ENCODE results near the gene SORCS2. TPM values are rescaled to one million over a fixed set of nuclear protein-coding genes. Genes with fewer than 3 reads are reported as not detected.

SORCS2 gene
- total and polyA plus RNA-seq, 2 of the 4 experiments (the other 2 are of a cell fraction), result 0.36 to 0.62 TPM

- H3K14ac ChIP-seq (replicated peaks; ENCODE audit: low read depth, low read length), result no peak overlapping the region
- TF ChIP-seq MXI1 (IDR thresholded peaks at IDR 0.05; ENCODE audit: borderline replicate concordance, low read depth, low read length), result no peak
- no peak for TF ChIP-seq RFX5 (IDR thresholded peaks at IDR 0.05; ENCODE audit: low read depth, low read length)
- no peak for TF ChIP-seq FOS (IDR thresholded peaks at IDR 0.05; ENCODE audit: low read depth, low read length)
- no peak for TF ChIP-seq ELK1 (IDR thresholded peaks at IDR 0.05; ENCODE audit: borderline replicate concordance, low read depth, low read length)
- TF ChIP-seq POLR2A (IDR thresholded peaks at IDR 0.05; ENCODE audit: low read depth, low read length), result no peak
- TF ChIP-seq CEBPB (IDR thresholded peaks at IDR 0.05; ENCODE audit: low read depth, low read length), result no peak
- TF ChIP-seq MAZ (IDR thresholded peaks at IDR 0.05; ENCODE audit: borderline replicate concordance, low read depth, low read length), result no peak
- no peak for TF ChIP-seq CHD1 (IDR thresholded peaks at IDR 0.05; ENCODE audit: low read depth, low read length)
- no peak for TF ChIP-seq RCOR1 (IDR thresholded peaks at IDR 0.05; ENCODE audit: insufficient replicate concordance, low read length)
- TF ChIP-seq, protein P1, sequence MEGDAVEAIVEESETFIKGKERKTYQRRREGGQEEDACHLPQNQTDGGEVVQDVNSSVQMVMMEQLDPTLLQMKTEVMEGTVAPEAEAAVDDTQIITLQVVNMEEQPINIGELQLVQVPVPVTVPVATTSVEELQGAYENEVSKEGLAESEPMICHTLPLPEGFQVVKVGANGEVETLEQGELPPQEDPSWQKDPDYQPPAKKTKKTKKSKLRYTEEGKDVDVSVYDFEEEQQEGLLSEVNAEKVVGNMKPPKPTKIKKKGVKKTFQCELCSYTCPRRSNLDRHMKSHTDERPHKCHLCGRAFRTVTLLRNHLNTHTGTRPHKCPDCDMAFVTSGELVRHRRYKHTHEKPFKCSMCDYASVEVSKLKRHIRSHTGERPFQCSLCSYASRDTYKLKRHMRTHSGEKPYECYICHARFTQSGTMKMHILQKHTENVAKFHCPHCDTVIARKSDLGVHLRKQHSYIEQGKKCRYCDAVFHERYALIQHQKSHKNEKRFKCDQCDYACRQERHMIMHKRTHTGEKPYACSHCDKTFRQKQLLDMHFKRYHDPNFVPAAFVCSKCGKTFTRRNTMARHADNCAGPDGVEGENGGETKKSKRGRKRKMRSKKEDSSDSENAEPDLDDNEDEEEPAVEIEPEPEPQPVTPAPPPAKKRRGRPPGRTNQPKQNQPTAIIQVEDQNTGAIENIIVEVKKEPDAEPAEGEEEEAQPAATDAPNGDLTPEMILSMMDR (conservative IDR thresholded peaks at IDR 0.05; ENCODE audit: low read depth, low read length), result no peak
- TF ChIP-seq BHLHE40 (IDR thresholded peaks at IDR 0.05; ENCODE audit: low read depth, low read length), result no peak
- no peak for TF ChIP-seq MAFK (IDR thresholded peaks at IDR 0.05; ENCODE audit: low read depth, low read length)
- no peak for TF ChIP-seq SMC3 (IDR thresholded peaks at IDR 0.05; ENCODE audit: low read depth, low read length)
- TF ChIP-seq NFE2L2 (IDR thresholded peaks at IDR 0.05; ENCODE audit: low read depth, low read length), result no peak
- TF ChIP-seq, protein P2, sequence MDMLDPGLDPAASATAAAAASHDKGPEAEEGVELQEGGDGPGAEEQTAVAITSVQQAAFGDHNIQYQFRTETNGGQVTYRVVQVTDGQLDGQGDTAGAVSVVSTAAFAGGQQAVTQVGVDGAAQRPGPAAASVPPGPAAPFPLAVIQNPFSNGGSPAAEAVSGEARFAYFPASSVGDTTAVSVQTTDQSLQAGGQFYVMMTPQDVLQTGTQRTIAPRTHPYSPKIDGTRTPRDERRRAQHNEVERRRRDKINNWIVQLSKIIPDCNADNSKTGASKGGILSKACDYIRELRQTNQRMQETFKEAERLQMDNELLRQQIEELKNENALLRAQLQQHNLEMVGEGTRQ (IDR thresholded peaks at IDR 0.05; ENCODE audit: low read depth, low read length), result no peak
- TF ChIP-seq RAD21 (IDR thresholded peaks at IDR 0.05; ENCODE audit: low read length), result no peak
- no peak overlapping the region for H3K9ac ChIP-seq (ENCODE audit: low read depth, low read length)
Observed at GRCh38 chr4:7233601-7234000, 41.3 kb downstream of the SORCS2 start.

More at GRCh38 chr4:7233601-7234000, 41.3 kb downstream of the SORCS2 start:
- in situ Hi-C loops (cut with MboI; ENCODE audit: low sequenced_read_pairs) (no loop called here), dilution Hi-C loops (cut with HindIII; ENCODE audit: low sequenced_read_pairs, unreplicated experiment) (no loop called here), intact Hi-C loops (cut with micrococcal nuclease) (no loop called here)
- no peak overlapping the region for H3K4me2 ChIP-seq (ENCODE audit: low read depth, low read length)
- WGBS, 2 experiments (ENCODE audit: extremely low coverage in 2 of 2, insufficient read length in 1 of 2), result 83% methylated on average over 5 of the region's 12 CpGs; no CpG with 5 or more reads in 1 of the 2 experiments
- H2BK5ac ChIP-seq (ENCODE audit: low read depth, low read length, poor library complexity, severe bottlenecking), result no peak overlapping the region
- H2BK15ac ChIP-seq (ENCODE audit: low read depth, low read length), result no peak overlapping the region
- H3K9me1 ChIP-seq (ENCODE audit: insufficient read depth, low read length), result no peaks in the 10 kb centered on the region
- no peak overlapping the region for H3K23ac ChIP-seq (ENCODE audit: low read depth, low read length)
- H4K20me1 ChIP-seq (ENCODE audit: insufficient read depth, low read length), result no peaks in the 10 kb centered on the region
- no peak overlapping the region for H2BK120ac ChIP-seq (ENCODE audit: low read depth, low read length)
- no peaks in the 10 kb centered on the region for H3K4me1 ChIP-seq (ENCODE audit: control insufficient read depth, insufficient read depth, low read length)
- H2AK5ac ChIP-seq (ENCODE audit: low read depth, low read length), result no peak overlapping the region
- no peak overlapping the region for H3K4me3 ChIP-seq (ENCODE audit: insufficient read depth, low read depth, low read length)
- H2BK20ac ChIP-seq (ENCODE audit: low read depth, low read length), result no peak overlapping the region
- no peak for ATAC-seq (ENCODE audit: low read depth)
- H3K27me3 ChIP-seq (ENCODE audit: control insufficient read depth, insufficient read depth, low read length), result peaks cover 11% of the 10 kb centered on the region; the same call in 1 of the 2 replicates
- H4K91ac ChIP-seq (ENCODE audit: insufficient read depth, low read depth, low read length), result no peak overlapping the region
- no TSS peak for BruUV-seq (replicated peaks)
- no peak for DNase-seq
- H3K56ac ChIP-seq (ENCODE audit: extremely low read depth, insufficient read depth, low read length), result no peak overlapping the region
- ChIA-PET POLR2A (ENCODE audit: unreplicated experiment) (no interaction called here), CTCF (no interaction called here)
- H3K79me1 ChIP-seq (ENCODE audit: low read depth in 1 of 2, low read length in 2 of 2), result no peaks in the 10 kb centered on the region
- no peak overlapping the region for H2AK9ac ChIP-seq (replicated peaks; ENCODE audit: low read depth, low read length, poor library complexity)
- no peak overlapping the region for H4K8ac ChIP-seq (ENCODE audit: low read depth in 2 of 2, low read length in 2 of 2)
- H3K4ac ChIP-seq (ENCODE audit: low read depth, low read length), result no peak overlapping the region
- H4K5ac ChIP-seq (ENCODE audit: low read depth, low read length), result no peak overlapping the region
- H3K27ac ChIP-seq (ENCODE audit: insufficient read depth, low read length), result no peak overlapping the region
- no peak overlapping the region for H3K18ac ChIP-seq (ENCODE audit: low read depth, low read length)
- no peaks in the 10 kb centered on the region for H3K36me3 ChIP-seq (ENCODE audit: control insufficient read depth, insufficient read depth, low read length)
- H3K9me3 ChIP-seq (ENCODE audit: control insufficient read depth, insufficient read depth, low read length), result peaks cover 6% of the 10 kb centered on the region
- H2AFZ ChIP-seq (replicated peaks; ENCODE audit: low read length, poor library complexity), result no peak overlapping the region
